K562 (cell line): ENCODE measurements around the gene CCDC28B. TPM values are rescaled to one million over a fixed set of nuclear protein-coding genes. Genes with fewer than 3 reads are reported as not detected.

Source experiments
- ATAC-seq: fragments of 200-7000 bp; cut with Tn5 transposase; 3 replicates; pipeline ENCODE4 v1.9.1; 2020; ENCODE audit warnings: moderate library complexity
- BruUV-seq: library from RNA; stranded (reverse); fragments of 400-500 nt; replicated peaks from 2 replicates; lab custom pipeline; 2021; lab: Mats Ljungman, UMichigan
- CTCF ChIA-PET: fragments of 300-600 bp; formaldehyde crosslinking; extraction: SDS; loops from one replicate; lab custom pipeline; 2021; ENCODE audit warnings: low intra/inter-chr PET ratio; lab: Yijun Ruan, JAX
- POLR2A ChIA-PET: fragments of 300-600, 350-650 bp; sonication (Branson Sonifier 250); formaldehyde crosslinking; extraction: SDS; loops from one replicate; lab custom pipeline; 2021; ENCODE audit warnings: antibody characterized with exemption, inconsistent platforms; lab: Yijun Ruan, JAX
- DNase-seq, 4 experiments: peaks; one replicate each; pipeline versions ENCODE4 v3.0.0 to v3.0.0-alpha.2; 2011 to 2018; ENCODE audit warnings: low spot score in 3 of 4, mixed read lengths in 3 of 4; ENCODE audit errors: extremely low read depth in 1 of 4
- FAIRE-seq: peaks from 2 replicates; lab custom pipeline; 2011; peaks lifted over from hg19 to GRCh38; lab: Jason Lieb, UNC
- H2AFZ ChIP-seq: 2 replicates; pipeline ENCODE4 v1.6.0; 2011; ENCODE audit warnings: low read depth, low read length, control low read depth, inconsistent platforms
- H3K27ac ChIP-seq: fragments of 200-600 bp; 3 replicates; pipeline ENCODE4 v1.8.0; 2011; ENCODE audit warnings: low read depth, mild to moderate bottlenecking, control low read depth, inconsistent platforms, low read length, moderate library complexity, mixed read lengths; ENCODE audit errors: extremely low read depth
- H3K27me3 ChIP-seq, 2 experiments: fragments of 300-600 bp in 1 of 2; 2 replicates in 1 of 2; 3 replicates in 1 of 2; pipeline versions ENCODE4 v1.6.0 to v1.8.0; 2011; ENCODE audit warnings: inconsistent platforms in 2 of 2, low read length in 2 of 2, mild to moderate bottlenecking in 1 of 2, mixed read lengths in 1 of 2, moderate library complexity in 1 of 2; ENCODE audit not compliant: control insufficient read depth in 2 of 2, insufficient read depth in 2 of 2
- H3K36me3 ChIP-seq: fragments of 300-600 bp; 3 replicates; pipeline ENCODE4 v1.8.0; 2011; ENCODE audit warnings: mild to moderate bottlenecking, low read length, inconsistent platforms; ENCODE audit not compliant: control insufficient read depth, insufficient read depth
- H3K4me1 ChIP-seq, 2 experiments: fragments of 200-600 bp in 1 of 2; replicated peaks in 1 of 2; 2 replicates in 1 of 2; 3 replicates in 1 of 2; pipeline versions ENCODE4 v1.5.1 to v1.8.0; 2011; ENCODE audit warnings: inconsistent platforms in 2 of 2, low read length in 2 of 2, mild to moderate bottlenecking in 1 of 2, mixed read lengths in 1 of 2, moderate library complexity in 1 of 2; ENCODE audit not compliant: control insufficient read depth in 2 of 2, insufficient read depth in 2 of 2
- H3K4me2 ChIP-seq: 2 replicates; pipeline ENCODE4 v1.6.1; 2011; ENCODE audit warnings: low read length, control low read depth, inconsistent platforms, mixed read lengths; ENCODE audit not compliant: insufficient read depth
- H3K4me3 ChIP-seq: fragments of 200-600 bp; sonication (generic), shearing (Covaris generic); 2 replicates; pipeline ENCODE4 v1.5.1; 2016; ENCODE audit warnings: control low read depth, inconsistent platforms
- H3K79me2 ChIP-seq: fragments of 200-600 bp; 3 replicates; pipeline ENCODE4 v1.8.0; 2011; ENCODE audit warnings: low read length, inconsistent platforms; ENCODE audit not compliant: control insufficient read depth, insufficient read depth
- H3K9ac ChIP-seq, 2 experiments: 2 replicates each; pipeline versions ENCODE4 v1.6.0 to v1.6.1; 2011; ENCODE audit warnings: low read depth in 2 of 2, low read length in 2 of 2, control low read depth in 1 of 2, inconsistent platforms in 1 of 2, mild to moderate bottlenecking in 1 of 2, mixed read lengths in 1 of 2; ENCODE audit not compliant: insufficient read depth in 1 of 2
- H3K9me1 ChIP-seq: one replicate; pipeline ENCODE4 v1.6.0; 2011; ENCODE audit warnings: inconsistent platforms, mild to moderate bottlenecking, low read length, moderate library complexity; ENCODE audit not compliant: control insufficient read depth, insufficient read depth
- H3K9me3 ChIP-seq: replicated peaks from 2 replicates; pipeline ENCODE4 v1.5.1; 2011; ENCODE audit warnings: low read depth, low read length, inconsistent platforms; ENCODE audit not compliant: control insufficient read depth, insufficient read depth
- H4K20me1 ChIP-seq: replicated peaks from 2 replicates; pipeline ENCODE4 v1.6.1; 2011; ENCODE audit warnings: low read length, inconsistent platforms, mixed read lengths; ENCODE audit not compliant: control insufficient read depth, insufficient read depth
- ATF3 ChIP-seq, 2 experiments: fragments of 450-650 bp in 1 of 2; sonication (generic) in 1 of 2; formaldehyde crosslinking in 1 of 2; IDR thresholded peaks in 1 of 2; conservative IDR thresholded peaks in 1 of 2; 2 replicates each; pipeline versions ENCODE4 v1.6.1 to v1.8.1; 2016 to 2023; ENCODE audit warnings: mild to moderate bottlenecking in 2 of 2, moderate library complexity in 2 of 2, inconsistent platforms in 1 of 2, missing genetic modification reagents in 1 of 2
- CTCF ChIP-seq, 3 experiments: IDR thresholded peaks in 2 of 3; conservative IDR thresholded peaks in 1 of 3; 2 replicates each; pipeline ENCODE4 v1.5.1; 2011 to 2012; ENCODE audit warnings: low read length in 3 of 3, mild to moderate bottlenecking in 3 of 3, control low read depth in 2 of 3, improper control_type of control experiment in 1 of 3, inconsistent platforms in 1 of 3, low read depth in 1 of 3, mixed read lengths in 1 of 3, moderate library complexity in 1 of 3; ENCODE audit not compliant: insufficient read depth in 2 of 3
- GABPB1 ChIP-seq: sonication (generic); formaldehyde crosslinking; IDR thresholded peaks from 2 replicates; pipeline ENCODE4 v1.8.0; 2022; ENCODE audit warnings: mild to moderate bottlenecking, missing genetic modification reagents
- ID3 ChIP-seq, 2 experiments: fragments of 250-450 bp in 1 of 2; fragments of 450-650 bp in 1 of 2; sonication (Bioruptor Pico) in 1 of 2; IDR thresholded peaks; 2 replicates each; pipeline versions ENCODE4 v1.6.1 to v1.8.0; 2016 to 2021; ENCODE audit warnings: mild to moderate bottlenecking in 2 of 2, moderate library complexity in 2 of 2, missing compliant biosample characterization in 1 of 2, missing genetic modification characterization in 1 of 2
- RAD21 ChIP-seq, 2 experiments: fragments of 250-450 bp in 1 of 2; fragments of 450-650 bp in 1 of 2; sonication (Bioruptor Pico) in 1 of 2; formaldehyde crosslinking in 1 of 2; IDR thresholded peaks in 1 of 2; conservative IDR thresholded peaks in 1 of 2; 2 replicates each; pipeline versions ENCODE4 v1.4.0 to v1.8.0; 2020 to 2022; ENCODE audit warnings: mild to moderate bottlenecking in 2 of 2, moderate library complexity in 1 of 2
- SP1 ChIP-seq: sonication (generic); formaldehyde crosslinking; IDR thresholded peaks from 2 replicates; pipeline ENCODE4 v1.8.1; 2022; ENCODE audit warnings: mild to moderate bottlenecking, missing genetic modification reagents
- WGBS: fragments of 100-300 bp; shearing (Covaris generic); methylation state at CpG from one replicate; pipeline ENCODE4 v1.1.6; 2016; ENCODE audit warnings: low coverage, mixed read lengths; ENCODE audit not compliant: insufficient coverage; ENCODE audit errors: missing lambda C conversion rate; 5-methylcytosine and 5-hydroxymethylcytosine counted together
- in situ Hi-C: fragments of 300-500 bp; cut with MboI; formaldehyde crosslinking; loops from 4 replicates; pipeline ENCODE4 v1.15.0; 2018; ENCODE audit warnings: inconsistent platforms, mixed read lengths
- intact Hi-C: fragments of 100-400 bp; cut with micrococcal nuclease; formaldehyde crosslinking; loops from 2 replicates; pipeline ENCODE4 v1.14.2; 2022
- polyA plus RNA-seq, 8 experiments: library from polyadenylated mRNA; depleted of rRNA in 4 of 8; stranded (reverse) in 5 of 8; unstranded in 3 of 8; fragments of >200 nt; fragmentation: Nextera tagmentation in 2 of 8; fragmentation: Illumina TruSeq in 1 of 8; extraction: Ambion mirVana in 2 of 8; extraction: Trizol in 1 of 8; gene quantifications; 2 replicates each; pipeline versions ENCODE4 v1.2.1 to v1.2.3, GENCODE V29; 2011 to 2014; ENCODE audit warnings: inconsistent platforms in 1 of 8, missing spikeins in 1 of 8
- total RNA-seq, 7 experiments: library from RNA; depleted of rRNA in 6 of 7; stranded (reverse); fragments of >200 nt in 6 of 7; fragmentation: Illumina TruSeq in 2 of 7; extraction: Trizol in 2 of 7; gene quantifications; 2 replicates each; pipeline versions ENCODE4 v1.2.1 to v1.2.3, GENCODE V29; 2011 to 2021; ENCODE audit warnings: low replicate concordance in 1 of 7

CCDC28B gene
- total and polyA plus RNA-seq, 9 of the 15 experiments (the other 6 are each of a cell fraction or from before 2014, with no cell fraction given): 5.7 to 54.5 (median 31.7) TPM

- Histone ChIP-seq H4K20me1 (no peaks in the 10 kb centered on the region), H3K4me2 (peak overlapping the region; percentile 98), H3K4me1 (peaks cover 19 to 22% of the 10 kb centered on the region in 2 experiments; a peak in 4 of 5 replicates), H3K27ac (peak overlapping the region; percentile 50), H3K79me2 (peaks cover 49% of the 10 kb centered on the region), H3K27me3 (no peaks in the 10 kb centered on the region), H3K9me1 (no peaks in the 10 kb centered on the region), H3K9me3 (no peaks in the 10 kb centered on the region), H3K4me3 (peak overlapping the region; percentile 80), H2AFZ (no peak overlapping the region), H3K9ac (peak overlapping the region; percentile 83 to 96; a peak in 3 of 4 replicates), H3K36me3 (peaks cover 64% of the 10 kb centered on the region)
- intact Hi-C loops: loop anchor here (2.0 kb wide), 1 partner anchor 93 kb away; no protein-coding TSS in a partner anchor
- no TSS peak for BruUV-seq
- CTCF ChIA-PET: interaction anchor here (0.6 kb wide), 1 partner anchor 193 kb away, joined by 4 read pairs; no protein-coding TSS in a partner anchor
- ATAC-seq (no peak), FAIRE-seq (no peak), DNase-seq (no peak)
- TF ChIP-seq GABPB1 (CRISPR knock-in tag): 0 out of 2 replicates have a peak, but pooled peaks have one; percentile 40
- no peak for TF ChIP-seq ID3 (CRISPR knock-in tag; IDR thresholded peaks at IDR 0.05)
- TF ChIP-seq ID3 (tag; IDR thresholded peaks at IDR 0.05): no peak
- TF ChIP-seq SP1 (CRISPR knock-in tag): no peak
- 0 out of 2 replicates have a peak, but pooled peaks have one; percentile 4 for TF ChIP-seq ATF3 (IDR thresholded peaks at IDR 0.05)
- TF ChIP-seq ATF3 (CRISPR knock-in tag; conservative IDR thresholded peaks at IDR 0.05): no peak
- TF ChIP-seq RAD21 (CRISPR knock-in tag; conservative IDR thresholded peaks at IDR 0.05 in 1 of 2, IDR thresholded peaks at IDR 0.05 in 1 of 2): peak in 1 of 2 experiments; percentile 16; a peak in 1 of 4 replicates
- TF ChIP-seq CTCF (IDR thresholded peaks at IDR 0.05 in 2 of 3, conservative IDR thresholded peaks at IDR 0.05 in 1 of 3; ENCODE audit: insufficient read depth in 2 of 3, low read depth in 1 of 3, low read length in 3 of 3): 0 out of 6 replicates have a peak, but pooled peaks of 1 of the 3 experiments have one; percentile 25
- POLR2A ChIA-PET: interaction anchor here (0.7 to 6.5 kb wide), 9 partner anchors 8 to 369 kb away, joined by 3 to 40 read pairs (median 3); partner anchors contain the start of gene TXLNA
- 73% methylated on average over 3 of the region's 3 CpGs for WGBS
- in situ Hi-C loops: no loop called here
Measured at GRCh38 chr1:32223683-32224082, 23.3 kb downstream of the CCDC28B start.
